Right lobe of liver (tissue), 6 donors: ENCODE measurements around the gene CA5B. TPM values are rescaled to one million over a fixed set of nuclear protein-coding genes. Genes with fewer than 3 reads are reported as not detected.
"Not testable (repeated sequence)": the region's sequence is repeated elsewhere in the genome, so short reads cannot be mapped to it uniquely, and the experiment has no call there.

Source experiments
- ATAC-seq, 4 donors: fragments of 200-7000 bp; cut with Tn5 transposase; one replicate each; pipeline ENCODE4 v1.9.1; 2020; ENCODE audit warnings: mild to moderate bottlenecking in 4 of 4, moderate library complexity in 4 of 4
- DNase-seq, 3 donors: peaks; one replicate each; pipeline ENCODE4 v3.0.0-alpha.2; 2020
- H3K27ac ChIP-seq, 3 donors: fragments of 200-600 bp; one replicate each; pipeline ENCODE4 v1.8.0; 2022
- H3K27me3 ChIP-seq, 2 donors: fragments of 200-600 bp; one replicate each; pipeline ENCODE4 v1.8.0; 2022
- H3K36me3 ChIP-seq, 4 donors: fragments of 200-600 bp; sonication (generic) in 1 of 4; one replicate each; pipeline versions ENCODE4 v1.5.1 to v1.8.0; 2017 to 2022; ENCODE audit warnings: control low read depth in 1 of 4
- H3K4me1 ChIP-seq, 4 donors: fragments of 200-600 bp; sonication (generic) in 1 of 4; one replicate each; pipeline versions ENCODE4 v1.5.1 to v1.8.0; 2017 to 2022; ENCODE audit warnings: control low read depth in 1 of 4
- H3K4me3 ChIP-seq, 3 donors: fragments of 200-600 bp; one replicate each; pipeline ENCODE4 v1.8.0; 2022
- H3K9me3 ChIP-seq, 4 donors: fragments of 200-600 bp; sonication (generic) in 1 of 4; one replicate each; pipeline versions ENCODE4 v1.5.1 to v1.8.0; 2017 to 2022; ENCODE audit warnings: control low read depth in 1 of 4
- POLR2A ChIP-seq: fragments of 450-650 bp; IDR thresholded peaks from one replicate; pipeline ENCODE4 v1.6.1; 2017; ENCODE audit warnings: antibody characterized with exemption, mild to moderate bottlenecking
- WGBS: methylation state at CpG from one replicate; pipeline ENCODE4 v1.1.6; 2018; ENCODE audit warnings: low coverage, low lambda C conversion rate; ENCODE audit not compliant: insufficient coverage; ENCODE audit errors: missing lambda C conversion rate; 5-methylcytosine and 5-hydroxymethylcytosine counted together
- intact Hi-C, 2 donors: fragments of 100-400 bp; cut with DNase I; formaldehyde crosslinking; loops; one replicate each; pipeline versions ENCODE4 v1.11.2 to v1.14.1; 2022
- small RNA-seq, 2 experiments: library from RNA; depleted of rRNA; stranded (forward); fragments of <200 nt; gene quantifications; one replicate each; pipeline ENCODE3, GENCODE V24; 2016
- total RNA-seq, 6 experiments: library from RNA; depleted of rRNA in 2 of 6; stranded (reverse); fragments of >200 nt in 2 of 6; fragmentation: NEBNext Ultra II Directional in 3 of 6; extraction: Animal tissue kit (Norgen Biotek cat#: 25700) in 3 of 6; gene quantifications; one replicate each; pipeline versions ENCODE4 v1.1.0 to v1.2.4, GENCODE V29; 2016 to 2023
- TF ChIP-seq, protein P1 (sequence below), 4 donors: fragments of 200-600 bp in 3 of 4; fragments of 450-650 bp in 1 of 4; IDR thresholded peaks; one replicate each; pipeline versions ENCODE4 v1.5.1 to v1.8.0; 2016 to 2022; ENCODE audit warnings: antibody characterized with exemption in 4 of 4, mild to moderate bottlenecking in 2 of 4
- donor health status: DM: no; HTN: yes; CAD: no.
- donor health status: DM: no; HTN: no; CAD: no.
- donor health status: DM: no; HTN: no; CAD: no.
- donor health status: DM: no; HTN: yes; CAD: no.
- donor health status: DM: no; HTN: yes; CAD: no.

The CA5B gene
- total RNA-seq, 6 experiments from 2014 or later: 1.5 to 4.3 (median 2.8) TPM

DNA sequence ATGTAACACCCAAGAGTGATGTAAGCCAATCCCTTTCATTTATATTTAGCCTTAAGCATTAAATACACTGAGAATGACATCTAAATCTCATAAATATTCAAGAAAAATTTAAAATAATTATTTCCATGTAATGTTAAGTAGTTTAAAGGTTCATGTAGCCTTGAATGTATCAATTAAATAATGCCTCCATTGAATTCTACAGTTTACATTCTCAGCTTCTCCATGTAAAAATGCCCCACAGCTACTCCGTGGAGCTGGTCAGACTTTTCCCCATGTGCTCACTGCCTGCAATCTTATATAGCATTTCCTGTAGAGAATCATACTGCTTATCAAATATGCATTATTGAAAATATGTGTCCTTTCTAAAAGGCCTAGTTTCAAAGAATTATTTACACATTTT is 91.1 kb downstream of the CA5B start:
- Histone ChIP-seq H3K9me3 (no peaks in the 10 kb centered on the region), H3K27me3 (no peaks in the 10 kb centered on the region), H3K4me3 (no peak overlapping the region), H3K4me1 (no peaks in the 10 kb centered on the region), H3K36me3 (no peaks in the 10 kb centered on the region), H3K27ac (no peak overlapping the region)
- intact Hi-C loops: no loop called here
- TF ChIP-seq, protein P1, sequence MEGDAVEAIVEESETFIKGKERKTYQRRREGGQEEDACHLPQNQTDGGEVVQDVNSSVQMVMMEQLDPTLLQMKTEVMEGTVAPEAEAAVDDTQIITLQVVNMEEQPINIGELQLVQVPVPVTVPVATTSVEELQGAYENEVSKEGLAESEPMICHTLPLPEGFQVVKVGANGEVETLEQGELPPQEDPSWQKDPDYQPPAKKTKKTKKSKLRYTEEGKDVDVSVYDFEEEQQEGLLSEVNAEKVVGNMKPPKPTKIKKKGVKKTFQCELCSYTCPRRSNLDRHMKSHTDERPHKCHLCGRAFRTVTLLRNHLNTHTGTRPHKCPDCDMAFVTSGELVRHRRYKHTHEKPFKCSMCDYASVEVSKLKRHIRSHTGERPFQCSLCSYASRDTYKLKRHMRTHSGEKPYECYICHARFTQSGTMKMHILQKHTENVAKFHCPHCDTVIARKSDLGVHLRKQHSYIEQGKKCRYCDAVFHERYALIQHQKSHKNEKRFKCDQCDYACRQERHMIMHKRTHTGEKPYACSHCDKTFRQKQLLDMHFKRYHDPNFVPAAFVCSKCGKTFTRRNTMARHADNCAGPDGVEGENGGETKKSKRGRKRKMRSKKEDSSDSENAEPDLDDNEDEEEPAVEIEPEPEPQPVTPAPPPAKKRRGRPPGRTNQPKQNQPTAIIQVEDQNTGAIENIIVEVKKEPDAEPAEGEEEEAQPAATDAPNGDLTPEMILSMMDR (IDR thresholded peaks at IDR 0.05): no peak
- no peak for TF ChIP-seq POLR2A
- 91% methylated on average over 1 of the region's 1 CpG for WGBS
- ATAC-seq: no peak
- no peak for DNase-seq

- ATAC-seq, H3K9me3 ChIP-seq, H3K27me3 ChIP-seq, H3K4me1 ChIP-seq, H3K4me3 ChIP-seq, H3K36me3 ChIP-seq, intact Hi-C loops, H3K27ac ChIP-seq, DNase-seq: not testable (repeated sequence)
- WGBS: 75% methylated on average over 1 of the region's 2 CpGs
These were observed 93.3 kb downstream of the CA5B start for GRCh38 chrX:15831347-15831746.

DNA sequence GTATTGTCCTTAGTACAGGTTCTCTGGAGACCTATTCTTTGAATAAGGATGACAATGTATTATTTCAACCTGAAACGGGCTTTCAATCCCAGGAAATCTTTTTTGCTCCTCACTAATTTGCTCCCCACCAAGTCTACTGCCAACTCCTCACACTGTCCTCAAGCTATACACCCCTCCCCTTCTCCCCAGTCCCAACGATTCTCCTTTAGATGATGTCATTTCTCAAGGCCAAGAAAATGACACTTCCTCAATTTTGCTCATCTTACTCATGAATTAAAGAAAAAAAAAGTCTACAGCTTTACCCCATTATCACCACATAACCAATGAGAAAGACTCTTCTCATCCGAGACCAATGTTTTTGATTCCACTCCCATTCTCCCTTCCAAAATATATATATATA is 96.0 kb downstream of the CA5B start:
- WGBS: 66% methylated on average over 2 of the region's 3 CpGs
- Histone ChIP-seq H3K27ac (no peak overlapping the region), H3K4me3 (no peak overlapping the region), H3K27me3 (no peaks in the 10 kb centered on the region), H3K4me1 (no peaks in the 10 kb centered on the region), H3K9me3 (no peaks in the 10 kb centered on the region), H3K36me3 (no peaks in the 10 kb centered on the region)
- ATAC-seq (no peak), DNase-seq (no peak)
- TF ChIP-seq, protein P1 (IDR thresholded peaks at IDR 0.05): no peak
- no peak for TF ChIP-seq POLR2A
- intact Hi-C loops: no loop called here

DNA sequence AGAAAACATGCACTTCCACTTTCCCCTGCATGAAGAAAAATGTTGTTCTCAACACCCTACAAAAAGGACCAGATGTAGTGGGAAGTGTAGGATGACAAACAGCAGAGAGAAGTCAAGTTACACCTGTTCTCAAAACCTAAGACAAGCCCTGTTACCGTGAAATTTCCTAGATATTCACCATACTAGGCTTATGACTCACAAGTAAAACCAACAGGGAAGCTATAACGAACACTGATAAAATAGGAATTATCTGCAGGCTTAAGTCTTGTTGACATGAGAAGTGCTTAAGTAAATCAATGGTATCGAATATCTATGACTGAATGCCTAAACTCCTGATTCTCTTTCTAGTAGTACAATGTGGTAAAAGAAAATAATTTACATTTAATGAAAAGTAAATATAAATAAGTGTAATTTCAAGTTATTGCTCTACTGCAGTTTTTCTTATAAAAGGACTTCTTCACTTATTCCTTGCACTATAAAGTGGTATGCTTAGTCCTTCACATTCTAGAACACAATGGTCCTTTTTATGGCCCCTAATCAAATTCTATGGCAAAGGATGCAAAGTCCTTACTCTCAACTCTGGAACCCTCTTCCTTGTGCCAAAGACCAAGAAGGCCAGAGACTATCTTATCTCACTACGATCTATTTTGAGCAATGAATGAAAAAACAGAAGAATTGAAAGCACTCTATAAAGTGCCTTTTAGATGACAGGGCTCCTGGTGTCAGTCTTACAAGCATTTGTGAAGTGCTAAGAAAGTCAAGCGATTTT is 96.9 kb downstream of the CA5B start:
- intact Hi-C loops: no loop called here
- ATAC-seq: no peak
- Histone ChIP-seq H3K4me3 (no peak overlapping the region), H3K27me3 (no peaks in the 10 kb centered on the region), H3K27ac (no peak overlapping the region), H3K36me3 (no peaks in the 10 kb centered on the region), H3K9me3 (no peaks in the 10 kb centered on the region), H3K4me1 (no peaks in the 10 kb centered on the region)
- 74% methylated on average over 5 of the region's 5 CpGs for WGBS
- TF ChIP-seq, protein P1 (IDR thresholded peaks at IDR 0.05): no peak
- TF ChIP-seq POLR2A: no peak
- DNase-seq: no peak

Small RNA genes lying within 50 kb of the gene (small RNA-seq; reads per million reads assigned to genes)
- gene RF00409: 0 reads per million in 2 experiments

Other genes with a start within 250 kb of the CA5B start
- 10 to 100 TPM; 13.3 to 42.1 (median 23.1) TPM for gene PIR, start 244.9 kb upstream of the CA5B start, total RNA-seq
- gene BMX, start 237.5 kb upstream of the CA5B start, total RNA-seq: 1 to 10 TPM in 1 of 6 experiments, under 1 TPM in 5; 0.33 to 1.7 (median 0.45) TPM
- 1 to 10 TPM in 4 of 6 experiments, under 1 TPM in 2; 0.92 to 8.7 (median 1.4) TPM for gene ACE2, start 137.3 kb upstream of the CA5B start, total RNA-seq
- 10 to 100 TPM in 5 of 6 experiments, 1 to 10 TPM in 1; 8.8 to 14.0 (median 10.2) TPM for gene CLTRN, start 73.5 kb upstream of the CA5B start, total RNA-seq
- 1 to 10 TPM in 5 of 6 experiments, under 1 TPM in 1; 0.81 to 3.6 (median 3.2) TPM for gene ZRSR2, start 52.2 kb downstream of the CA5B start, total RNA-seq
- gene AP1S2, start 116.5 kb downstream of the CA5B start, total RNA-seq: 10 to 100 TPM in 3 of 6 experiments, 1 to 10 TPM in 3; 4.0 to 12.3 (median 9.6) TPM